GM18858 (cell line): ENCODE results near the gene ABCC6.
"Not testable (repeated sequence)": the region's sequence is repeated elsewhere in the genome, so short reads cannot be mapped to it uniquely, and the experiment has no call there.

Experiments used
- ATAC-seq: cut with Tn5 transposase; IDR thresholded peaks from one replicate; pipeline ENCODE4 v1.9.1; 2021; ENCODE audit not compliant: unreplicated experiment

The ABCC6 gene

DNA sequence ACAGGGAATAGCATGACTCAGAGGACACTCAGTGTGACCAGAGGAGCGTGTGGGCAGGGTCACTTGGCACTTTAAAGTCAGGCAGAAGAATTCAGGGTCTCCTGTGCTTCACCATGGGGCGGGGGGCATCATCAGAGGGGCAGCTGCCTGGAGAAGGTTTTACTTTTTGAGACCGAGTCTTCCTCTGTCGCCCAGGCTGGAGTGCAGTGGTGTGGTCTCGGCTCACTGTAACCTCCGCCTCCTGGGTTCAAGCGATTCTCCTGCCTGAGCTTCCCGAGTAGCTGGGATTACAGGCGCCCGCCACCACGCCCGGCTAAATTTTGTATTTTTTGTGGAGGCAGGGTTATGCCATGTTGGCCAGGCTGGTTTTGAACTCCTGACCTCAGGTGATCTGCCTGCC is 32.3 kb downstream of the ABCC6 start:
- ATAC-seq, result not testable (repeated sequence)

GRCh38 chr16:16190546-16190945 is 32.7 kb downstream of the ABCC6 start:
- ATAC-seq, result no peak

- ATAC-seq, result no peak
These were observed 33.5 kb downstream of the ABCC6 start for GRCh38 chr16:16189842-16190241.

DNA sequence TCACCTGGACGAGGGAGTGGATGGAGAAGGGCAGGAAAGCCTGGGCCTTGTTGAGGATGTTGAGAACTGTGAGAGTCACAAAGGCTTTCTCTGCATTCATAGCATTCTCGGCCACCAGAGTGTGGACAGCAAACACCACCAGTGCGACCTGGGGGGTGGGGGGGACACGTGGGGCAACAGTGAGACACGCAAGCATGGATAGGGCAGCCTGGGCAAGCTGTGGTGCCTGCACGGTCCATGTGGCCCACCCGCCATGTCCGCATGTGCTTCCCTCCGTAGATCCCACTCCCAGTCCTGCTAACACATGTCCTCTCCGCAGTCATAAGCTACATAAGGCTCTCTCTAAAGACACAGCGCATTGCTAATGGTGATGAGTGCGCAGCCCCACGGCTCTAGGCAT is 34.5 kb downstream of the ABCC6 start:
- ATAC-seq, result no peak

- no peak for ATAC-seq
These were observed 36.5 kb downstream of the ABCC6 start for GRCh38 chr16:16186820-16187219.

DNA sequence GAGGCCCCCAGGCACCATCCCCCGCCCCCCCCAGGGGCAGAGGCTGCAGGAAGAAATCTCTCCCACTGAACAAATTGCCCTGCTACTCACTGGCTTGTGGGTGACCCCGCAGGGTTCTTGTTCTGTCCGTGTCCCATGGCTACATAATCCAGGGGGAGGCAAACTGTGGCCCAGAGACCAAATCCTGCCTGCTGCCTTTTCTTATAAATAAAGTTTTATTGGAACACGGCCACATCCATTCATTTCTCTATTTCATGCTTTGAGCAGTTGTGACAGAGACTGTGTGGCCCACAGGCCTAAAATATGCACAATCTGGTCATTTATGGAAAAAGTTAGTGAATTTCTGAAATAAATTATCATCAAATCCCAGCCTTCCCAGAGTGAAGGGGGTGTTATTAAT is 38.2 kb downstream of the ABCC6 start:
- ATAC-seq, result no peak

DNA sequence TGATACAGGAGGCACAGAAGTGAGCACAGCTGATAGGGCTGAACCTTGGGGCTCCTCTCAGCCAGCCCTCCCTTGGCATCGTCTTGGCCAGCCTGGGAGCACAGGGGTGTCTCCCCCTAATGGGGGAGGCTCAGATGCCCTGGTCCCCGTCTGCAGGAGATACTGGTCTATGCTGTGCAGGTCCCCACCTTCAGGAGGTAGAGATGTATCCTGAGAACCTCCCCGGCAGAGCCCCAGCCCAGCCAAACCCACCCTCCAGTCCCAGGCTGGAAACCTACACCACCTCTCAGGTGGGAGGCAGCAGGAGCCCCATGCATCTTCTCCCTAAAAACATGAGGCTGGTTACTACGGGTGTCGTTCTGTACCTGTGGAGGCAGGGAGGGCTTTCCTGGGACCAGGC is 38.7 kb downstream of the ABCC6 start:
- no peak for ATAC-seq

- no peak for ATAC-seq
These were observed 39.7 kb downstream of the ABCC6 start for GRCh38 chr16:16183562-16183961.

- no peak for ATAC-seq
These were observed 40.4 kb downstream of the ABCC6 start for GRCh38 chr16:16182918-16183317.

GRCh38 chr16:16181748-16182147 is 41.5 kb downstream of the ABCC6 start:
- not testable (repeated sequence) for ATAC-seq

- ATAC-seq, result no peak
These were observed 44.7 kb downstream of the ABCC6 start for GRCh38 chr16:16178455-16179162.

- no peak for ATAC-seq
These were observed 47.0 kb downstream of the ABCC6 start for GRCh38 chr16:16176328-16176727.

DNA sequence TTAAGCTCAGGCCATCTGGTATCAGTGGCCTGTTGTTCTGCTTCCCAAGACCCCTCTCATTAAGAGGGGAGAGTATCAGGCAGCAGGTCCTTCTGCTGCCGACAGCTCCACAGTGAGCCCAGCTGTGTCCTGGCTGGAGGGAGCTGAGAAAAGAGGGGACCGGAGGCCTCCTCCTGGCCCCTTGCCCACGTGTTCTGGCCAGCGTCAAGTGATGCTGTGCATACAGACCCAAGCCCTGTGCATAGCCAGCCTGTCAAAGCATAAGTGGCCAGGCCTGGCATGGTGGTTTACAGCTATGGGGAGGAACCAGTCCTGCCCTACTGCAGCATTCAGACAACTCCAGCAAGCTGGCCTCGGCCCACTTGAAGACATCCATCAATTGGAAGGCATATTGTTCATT is 48.0 kb downstream of the ABCC6 start:
- no peak for ATAC-seq

DNA sequence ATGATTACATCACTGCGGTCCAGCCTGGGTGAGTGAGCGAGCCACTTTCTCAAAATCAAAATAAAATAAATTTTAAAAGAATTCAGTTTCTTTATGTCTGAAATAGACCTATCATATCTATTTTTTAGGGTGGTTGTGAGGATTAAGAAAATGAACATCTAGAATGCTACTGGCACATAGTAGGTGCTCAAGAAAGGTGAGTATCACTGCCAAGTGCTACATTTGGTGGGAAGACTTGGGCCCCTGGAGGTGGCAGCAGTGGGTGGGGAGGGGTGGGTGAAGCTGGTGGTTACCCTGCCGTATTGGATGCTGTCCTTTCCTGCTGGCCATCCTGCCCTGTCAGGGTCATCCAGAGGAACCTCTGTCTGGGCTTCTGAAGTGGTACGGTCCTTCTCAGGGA is 50.3 kb downstream of the ABCC6 start:
- ATAC-seq, result no peak

- no peak for ATAC-seq
These were observed 51.9 kb downstream of the ABCC6 start for GRCh38 chr16:16171332-16171919.

GRCh38 chr16:16169615-16170014 is 53.7 kb downstream of the ABCC6 start:
- no peak for ATAC-seq

DNA sequence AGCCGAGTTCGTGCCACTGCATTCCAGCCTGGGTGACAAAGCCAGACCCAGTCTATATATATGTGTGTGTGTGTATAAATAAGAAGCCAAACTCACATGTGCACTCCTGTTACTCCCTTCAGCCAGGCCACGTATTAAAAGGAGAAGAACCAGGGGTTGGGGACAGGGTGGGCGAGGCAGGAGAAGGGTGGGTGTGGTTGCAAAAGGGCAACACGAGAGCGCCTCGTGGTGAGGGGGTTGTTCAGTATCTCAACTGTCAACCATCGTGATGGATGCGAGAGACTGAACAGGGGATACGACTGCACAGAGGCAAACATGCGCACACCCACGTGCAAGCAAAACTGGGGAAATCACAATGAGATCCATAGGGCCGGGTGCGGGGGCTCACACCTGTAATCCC is 54.9 kb downstream of the ABCC6 start:
- ATAC-seq, result no peak

DNA sequence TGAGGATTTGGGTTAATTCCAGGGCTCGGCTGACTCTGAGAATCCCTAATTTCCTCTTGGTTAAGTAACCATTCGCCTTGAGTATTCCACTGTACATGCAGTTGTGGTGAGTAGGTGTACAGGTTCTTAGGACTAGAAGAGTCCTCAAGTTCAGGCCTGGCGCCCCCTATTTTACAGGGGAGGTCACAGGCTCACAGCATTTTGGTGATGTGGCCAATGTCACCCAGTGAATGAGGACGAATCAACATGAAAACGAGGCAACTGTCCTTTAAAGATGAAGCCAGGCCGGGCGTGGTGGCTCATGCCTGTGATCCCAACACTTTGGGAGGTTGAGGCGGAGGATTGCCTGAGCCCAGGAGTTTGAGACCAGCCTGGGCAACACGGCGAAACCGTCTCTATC is 55.4 kb downstream of the ABCC6 start:
- ATAC-seq, result no peak

DNA sequence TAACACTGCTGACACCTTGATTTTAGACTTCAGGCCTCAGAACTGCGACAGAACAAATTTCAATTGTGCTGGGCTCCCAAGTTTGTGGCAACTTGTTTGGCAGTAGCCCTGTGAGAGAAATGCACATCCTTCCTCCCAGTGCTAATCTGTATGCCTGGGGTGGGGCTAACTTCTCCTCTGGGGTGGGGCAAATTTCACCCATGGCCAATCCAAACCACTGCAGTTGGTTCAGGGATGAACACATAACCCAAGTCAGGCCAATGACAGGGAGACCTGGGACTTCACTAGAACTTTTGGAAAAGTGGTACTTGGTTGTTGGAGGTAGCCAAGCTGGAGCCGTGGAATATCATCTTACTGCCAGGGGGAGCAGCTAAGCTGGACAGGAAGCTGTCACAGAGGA is 56.3 kb downstream of the ABCC6 start:
- no peak for ATAC-seq

- no peak for ATAC-seq
These were observed 57.2 kb downstream of the ABCC6 start for GRCh38 chr16:16166085-16166484.

DNA sequence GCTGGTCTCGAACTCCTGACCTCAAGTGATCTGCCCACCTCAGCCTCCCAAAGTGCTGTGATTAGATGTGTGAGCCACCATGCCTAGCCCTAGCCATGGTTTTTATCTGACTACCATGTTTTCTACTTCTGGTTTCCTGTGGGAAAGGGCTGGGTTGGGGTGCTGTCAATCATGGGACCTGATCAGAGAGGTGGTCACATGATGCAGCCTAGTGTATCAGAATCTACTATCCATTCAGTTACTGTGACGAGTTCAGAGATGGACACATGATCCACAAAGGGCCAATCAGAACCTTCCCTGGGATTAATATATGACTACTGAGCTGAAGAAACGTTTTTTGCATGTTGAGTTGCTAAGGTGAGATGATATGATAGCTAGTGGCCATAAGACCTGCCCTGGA is 59.1 kb downstream of the ABCC6 start:
- ATAC-seq, result no peak

GRCh38 chr16:16163571-16163970 is 59.7 kb downstream of the ABCC6 start:
- ATAC-seq, result no peak

DNA sequence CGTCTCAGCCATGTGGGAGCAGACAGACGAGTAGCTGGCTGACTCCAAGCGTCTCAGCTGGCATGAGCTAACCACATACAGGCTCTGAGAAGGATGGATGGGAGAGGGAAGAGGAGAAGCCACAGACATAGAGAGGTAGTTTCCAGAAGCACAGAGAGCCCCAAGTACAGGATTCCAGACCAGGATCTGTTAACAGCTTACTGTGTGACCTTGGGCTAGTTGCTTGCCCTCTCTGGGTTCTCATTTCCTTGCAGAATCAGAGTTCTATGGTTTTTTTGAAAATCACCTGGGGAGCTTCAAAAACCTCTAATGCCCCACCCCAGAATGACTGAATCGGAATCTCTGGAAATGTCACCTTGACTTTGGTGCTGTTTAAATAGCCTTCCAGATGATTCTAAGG is 60.2 kb downstream of the ABCC6 start:
- no peak for ATAC-seq
